Measurements from ENCODE around the gene MCRIP1. TPM values are rescaled to one million over a fixed set of nuclear protein-coding genes. Genes with fewer than 3 reads are reported as not detected.

The MCRIP1 gene
- total and polyA plus RNA-seq, 10 of the 15 experiments (the other 5 are each of a cell fraction or from before 2014, with no cell fraction given), result 0.31 to 54.4 (median 30.8) TPM

GRCh38 chr17:81811705-81812570 is 21.2 kb downstream of the MCRIP1 start:
- POLR2A ChIA-PET, result no interaction called here
- Histone ChIP-seq H2AFZ (ENCODE audit: control insufficient read depth, low read depth, low read length) (no peak overlapping the region), H3K4me1 (ENCODE audit: control insufficient read depth, insufficient read depth, low read length) (no peaks in the 10 kb centered on the region), H3K4me3 (no peak overlapping the region), H4K20me1 (ENCODE audit: control insufficient read depth, insufficient read depth) (no peaks in the 10 kb centered on the region), H3K27me3 (replicated peaks in 1 of 2; ENCODE audit: control insufficient read depth in 2 of 2, insufficient read depth in 2 of 2, low read length in 1 of 2) (no peaks in the 10 kb centered on the region), H3K79me2 (ENCODE audit: control insufficient read depth, insufficient read depth, low read length) (no peaks in the 10 kb centered on the region), H3K9ac (ENCODE audit: control insufficient read depth, insufficient read depth, low read length) (no peak overlapping the region), H3K36me3 (ENCODE audit: control insufficient read depth in 2 of 2, insufficient read depth in 2 of 2, low read length in 1 of 2) (no peaks in the 10 kb centered on the region), H3K4me2 (ENCODE audit: control insufficient read depth, insufficient read depth) (no peak overlapping the region), H3K9me3 (replicated peaks; ENCODE audit: control insufficient read depth, insufficient read depth, low read length) (no peaks in the 10 kb centered on the region), H3K27ac (ENCODE audit: control insufficient read depth, insufficient read depth) (no peak overlapping the region)
- BruUV-seq (replicated peaks), result no TSS peak
- FAIRE-seq (no peak), ATAC-seq (no peak), DNase-seq (ENCODE audit: low read depth, low spot score) (no peak)
- intact Hi-C loops (cut with micrococcal nuclease; ENCODE audit: unreplicated experiment) (no loop called here), in situ Hi-C loops (cut with MboI) (no loop called here)
- 39% methylated on average over 20 of the region's 24 CpGs for WGBS (ENCODE audit: insufficient coverage, insufficient replicate concordance, low lambda C conversion rate, missing lambda C conversion rate)
- RAD21 ChIA-PET (ENCODE audit: unreplicated experiment), result no interaction called here
- CTCF ChIA-PET, result no interaction called here
- SMC1A ChIA-PET (ENCODE audit: uncharacterized antibody, unreplicated experiment), result no interaction called here
- TF ChIP-seq YY1 (IDR thresholded peaks at IDR 0.05; ENCODE audit: low read depth, low read length) (no peak), ETV6 (conservative IDR thresholded peaks at IDR 0.05 in 1 of 2, IDR thresholded peaks at IDR 0.05 in 1 of 2; ENCODE audit: borderline replicate concordance in 1 of 2, low read depth in 1 of 2) (no peak), HDAC6 (IDR thresholded peaks at IDR 0.05; ENCODE audit: unreplicated experiment) (no peak), USF1 (IDR thresholded peaks at IDR 0.05; ENCODE audit: borderline replicate concordance, extremely low read length, insufficient read depth, low read depth, low read length) (no peak), E2F4 (IDR thresholded peaks at IDR 0.05; ENCODE audit: low read depth, low read length) (no peak), SIX5 (IDR thresholded peaks at IDR 0.05; ENCODE audit: low read depth, low read length, severe bottlenecking) (no peak), ZBTB11 (CRISPR knock-in tag; IDR thresholded peaks at IDR 0.05) (no peak), ATF3 (IDR thresholded peaks at IDR 0.05; ENCODE audit: borderline replicate concordance, extremely low read depth, low read depth, low read length) (no peak), POLR2AphosphoS5 (IDR thresholded peaks at IDR 0.05; ENCODE audit: low read length) (no peak), YBX1 (IDR thresholded peaks at IDR 0.05) (no peak), WRNIP1 (IDR thresholded peaks at IDR 0.05; ENCODE audit: borderline replicate concordance, low read depth, low read length) (no peak), SIN3A (IDR thresholded peaks at IDR 0.05; ENCODE audit: low read depth, low read length) (no peak), TAF1 (IDR thresholded peaks at IDR 0.05; ENCODE audit: borderline replicate concordance, low read depth, low read length) (no peak), IRF5 (IDR thresholded peaks at IDR 0.05; ENCODE audit: borderline replicate concordance) (no peak)
